ENCODE data around the gene FKBP8.

The FKBP8 gene

DNA sequence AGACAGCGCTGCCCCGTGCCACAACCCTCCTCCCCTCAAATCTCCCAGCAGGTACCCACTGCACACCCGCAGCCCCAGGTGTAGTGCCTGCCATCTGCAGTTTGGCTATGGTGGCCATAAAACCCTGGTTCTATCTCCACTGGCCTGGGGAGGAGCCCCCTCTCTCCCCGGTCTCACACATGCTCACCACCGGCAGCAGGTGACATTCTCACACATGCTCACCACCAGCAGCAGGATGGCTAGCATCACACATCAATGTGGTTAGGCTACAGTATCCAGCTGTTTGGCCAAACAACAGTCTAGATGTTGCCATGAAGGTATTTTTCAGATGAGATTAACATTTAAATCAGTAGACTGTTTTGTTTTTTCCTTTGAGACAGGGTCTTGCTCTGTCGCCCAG, 52.6 kb downstream of the FKBP8 start:
- in situ Hi-C loops (cut with MboI; ENCODE audit: low pct_unique_long_range_greater_than_20kb, low sequenced_read_pairs), result no loop called here
- DNase-seq, result no peak

- no peak for DNase-seq
- in situ Hi-C loops (cut with MboI; ENCODE audit: low pct_unique_long_range_greater_than_20kb, low sequenced_read_pairs), result no loop called here
Observed at GRCh38 chr19:18489627-18490184, 53.7 kb downstream of the FKBP8 start.

- in situ Hi-C loops (cut with MboI; ENCODE audit: low pct_unique_long_range_greater_than_20kb, low sequenced_read_pairs), result no loop called here
- DNase-seq, result no peak
Observed at GRCh38 chr19:18488838-18489626, 54.3 kb downstream of the FKBP8 start.

GRCh38 chr19:18488403-18488723, 55.0 kb downstream of the FKBP8 start:
- no peak for DNase-seq
- in situ Hi-C loops (cut with MboI; ENCODE audit: low pct_unique_long_range_greater_than_20kb, low sequenced_read_pairs), result no loop called here

GRCh38 chr19:18487576-18488402, 55.6 kb downstream of the FKBP8 start:
- DNase-seq, result no peak
- in situ Hi-C loops (cut with MboI; ENCODE audit: low pct_unique_long_range_greater_than_20kb, low sequenced_read_pairs), result no loop called here

GRCh38 chr19:18486746-18487145, 56.6 kb downstream of the FKBP8 start:
- no peak for DNase-seq
- in situ Hi-C loops (cut with MboI; ENCODE audit: low pct_unique_long_range_greater_than_20kb, low sequenced_read_pairs), result no loop called here

GRCh38 chr19:18484992-18485391, 58.4 kb downstream of the FKBP8 start:
- in situ Hi-C loops (cut with MboI; ENCODE audit: low pct_unique_long_range_greater_than_20kb, low sequenced_read_pairs), result no loop called here
- no peak for DNase-seq

DNA sequence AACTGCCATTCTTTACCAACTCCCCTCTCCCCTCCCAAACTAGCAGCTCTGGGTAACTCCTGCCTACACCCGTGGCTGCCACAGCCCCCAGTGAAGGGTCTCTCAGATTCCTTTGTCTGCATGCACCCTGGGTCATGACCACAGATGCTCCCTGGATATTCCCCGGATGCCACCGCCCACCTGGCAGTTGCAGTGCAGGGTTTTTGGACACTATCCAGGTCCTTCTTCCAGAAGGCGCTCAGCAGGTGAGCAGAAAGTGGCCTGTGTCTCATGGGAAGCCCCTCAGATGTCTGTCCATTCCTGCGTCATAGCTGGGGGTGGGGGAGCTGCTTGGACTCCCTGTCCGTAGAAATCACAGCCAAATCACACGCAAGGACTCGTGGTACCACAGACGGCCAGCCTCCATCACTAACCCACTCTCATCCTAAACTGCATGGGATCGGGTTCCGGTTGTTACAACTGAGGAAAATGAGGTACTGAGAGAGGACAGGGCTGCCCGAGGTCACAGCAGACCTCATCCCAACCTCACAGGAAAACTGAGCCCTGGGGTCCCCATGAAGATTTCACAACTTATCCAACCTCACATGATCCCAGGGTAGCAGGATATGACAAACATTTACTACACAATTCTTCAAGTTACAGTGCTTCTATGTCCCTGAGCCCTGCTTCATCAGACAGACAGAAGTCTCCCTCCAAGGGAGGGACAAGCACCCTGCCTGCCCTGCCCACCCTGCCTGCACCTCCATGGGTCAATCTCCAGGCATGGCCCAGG, 60.1 kb downstream of the FKBP8 start:
- no peak for DNase-seq
- in situ Hi-C loops (cut with MboI; ENCODE audit: low pct_unique_long_range_greater_than_20kb, low sequenced_read_pairs), result no loop called here

Measured in KBM-7 (cell line).